Keratinocyte (primary cell): ENCODE results near the gene PNMA6E. TPM values are rescaled to one million over a fixed set of nuclear protein-coding genes. Genes with fewer than 3 reads are reported as not detected.

Experiments used
- DNase-seq: peaks from one replicate; pipeline ENCODE4 v3.0.0-alpha.2; 2011; ENCODE audit warnings: low read depth, missing footprints, low spot score
- FAIRE-seq: peaks from 2 replicates; lab custom pipeline; 2011; peaks lifted over from hg19 to GRCh38; lab: Jason Lieb, UNC
- H2AFZ ChIP-seq: 2 replicates; pipeline ENCODE4 v1.6.0; 2012; ENCODE audit warnings: low read length, control low read depth, inconsistent platforms; ENCODE audit not compliant: control insufficient read depth
- H3K27ac ChIP-seq: 2 replicates; pipeline ENCODE4 v1.5.1; 2011; ENCODE audit warnings: low read length; ENCODE audit not compliant: control insufficient read depth, insufficient read depth
- H3K27me3 ChIP-seq: 3 replicates; pipeline ENCODE4 v1.6.0; 2011; ENCODE audit warnings: low read length; ENCODE audit not compliant: control insufficient read depth, insufficient read depth; ENCODE audit errors: extremely low read depth
- H3K36me3 ChIP-seq, 2 experiments: 2 replicates in 1 of 2; 3 replicates in 1 of 2; pipeline ENCODE4 v1.5.1; 2011; ENCODE audit warnings: low read length in 2 of 2, mild to moderate bottlenecking in 1 of 2; ENCODE audit not compliant: control insufficient read depth in 2 of 2, insufficient read depth in 2 of 2; ENCODE audit errors: extremely low read depth in 1 of 2
- H3K4me1 ChIP-seq: 3 replicates; pipeline ENCODE4 v1.5.1; 2011; ENCODE audit warnings: low read length; ENCODE audit not compliant: control insufficient read depth, insufficient read depth; ENCODE audit errors: extremely low read depth
- H3K4me2 ChIP-seq: 3 replicates; pipeline ENCODE4 v1.6.0; 2011; ENCODE audit warnings: low read depth, low read length; ENCODE audit not compliant: control insufficient read depth, insufficient read depth; ENCODE audit errors: extremely low read depth
- H3K4me3 ChIP-seq, 3 experiments: fragments of 200-600 bp in 1 of 3; sonication (generic) in 1 of 3; 2 replicates in 2 of 3; 3 replicates in 1 of 3; pipeline ENCODE4 v1.5.1; 2011 to 2016; ENCODE audit warnings: low read length in 3 of 3, mild to moderate bottlenecking in 3 of 3, control low read depth in 2 of 3, inconsistent platforms in 1 of 3, low read depth in 1 of 3, mixed read lengths in 1 of 3, mixed run types in 1 of 3, moderate library complexity in 1 of 3; ENCODE audit not compliant: control insufficient read depth in 2 of 3, insufficient read depth in 2 of 3; ENCODE audit errors: extremely low read depth in 1 of 3
- H3K79me2 ChIP-seq: 2 replicates; pipeline ENCODE4 v1.6.0; 2012; ENCODE audit warnings: low read length; ENCODE audit not compliant: control insufficient read depth, insufficient read depth
- H3K9ac ChIP-seq: 3 replicates; pipeline ENCODE4 v1.6.0; 2011; ENCODE audit warnings: low read length; ENCODE audit not compliant: control insufficient read depth, insufficient read depth; ENCODE audit errors: extremely low read depth
- H3K9me1 ChIP-seq: 3 replicates; pipeline ENCODE4 v1.6.0; 2011; ENCODE audit warnings: low read length; ENCODE audit not compliant: control insufficient read depth, insufficient read depth; ENCODE audit errors: extremely low read depth
- H3K9me3 ChIP-seq: 2 replicates; pipeline ENCODE4 v1.5.1; 2012; ENCODE audit warnings: low read depth, low read length; ENCODE audit not compliant: control insufficient read depth
- H4K20me1 ChIP-seq: 3 replicates; pipeline ENCODE4 v1.6.0; 2011; ENCODE audit warnings: low read length; ENCODE audit not compliant: control insufficient read depth, insufficient read depth; ENCODE audit errors: extremely low read depth
- CTCF ChIP-seq, 3 experiments: IDR thresholded peaks in 1 of 3; conservative IDR thresholded peaks in 1 of 3; optimal IDR thresholded peaks in 1 of 3; 2 replicates in 2 of 3; 3 replicates in 1 of 3; pipeline versions ENCODE3 to v1.5.1; 2011; ENCODE audit warnings: low read length in 3 of 3, mild to moderate bottlenecking in 3 of 3, moderate library complexity in 2 of 3, control low read depth in 1 of 3, inconsistent platforms in 1 of 3; ENCODE audit not compliant: insufficient read depth in 2 of 3; ENCODE audit errors: extremely low read depth in 1 of 3
- EZH2 ChIP-seq: IDR thresholded peaks from one replicate; pipeline ENCODE4 v1.6.1; 2012; ENCODE audit warnings: inconsistent platforms, mild to moderate bottlenecking, low read length, moderate library complexity
- dilution Hi-C: fragments of 300-500 bp; cut with MboI; formaldehyde crosslinking; loops from one replicate; pipeline ENCODE4 v1.7.0; 2020; ENCODE audit warnings: low sequenced_read_pairs; ENCODE audit not compliant: extremely low pct_ligation_motif_present
- polyA plus RNA-seq, 5 experiments: library from polyadenylated mRNA; depleted of rRNA in 3 of 5; stranded (reverse) in 3 of 5; stranded (forward) in 1 of 5; unstranded in 1 of 5; fragments of >200 nt; gene quantifications; 1 replicate in 1 of 5; 2 replicates in 3 of 5; 3 replicates in 1 of 5; pipeline versions ENCODE4 v1.2.1 to v1.2.3, GENCODE V29; 2011 to 2012; ENCODE audit warnings: missing spikeins in 2 of 5, low read depth in 1 of 5, low replicate concordance in 1 of 5

Gene PNMA6E
- polyA plus RNA-seq, 1 donor (not counting 4 experiments of a cell fraction or from before 2014, with no cell fraction given), result not detected

- FAIRE-seq (no peak), DNase-seq (no peak)
- TF ChIP-seq EZH2 (no peak), CTCF (optimal IDR thresholded peaks at IDR 0.05 in 1 of 3, IDR thresholded peaks at IDR 0.05 in 1 of 3, conservative IDR thresholded peaks at IDR 0.05 in 1 of 3; ENCODE audit: extremely low read depth in 1 of 3, insufficient read depth in 2 of 3, low read length in 3 of 3) (no peak)
- no peak overlapping the region for H2AFZ ChIP-seq
- H3K27ac ChIP-seq, result no peak overlapping the region
- dilution Hi-C loops, result no loop called here
- H3K9me1 ChIP-seq, result no peaks in the 10 kb centered on the region
- H3K4me2 ChIP-seq, result no peak overlapping the region
- H3K4me1 ChIP-seq, result no peaks in the 10 kb centered on the region
- no peaks in the 10 kb centered on the region for H4K20me1 ChIP-seq
- no peak overlapping the region for H3K9ac ChIP-seq
- H3K4me3 ChIP-seq, result no peak overlapping the region
- H3K27me3 ChIP-seq, result no peaks in the 10 kb centered on the region
- no peaks in the 10 kb centered on the region for H3K79me2 ChIP-seq
- no peaks in the 10 kb centered on the region for H3K36me3 ChIP-seq
- no peaks in the 10 kb centered on the region for H3K9me3 ChIP-seq
Measured at GRCh38 chrX:153375571-153375970, 25.6 kb downstream of the PNMA6E start.

GRCh38 chrX:153374426-153374825, 26.7 kb downstream of the PNMA6E start:
- no peaks in the 10 kb centered on the region for H3K9me1 ChIP-seq
- dilution Hi-C loops, result no loop called here
- H3K79me2 ChIP-seq, result no peaks in the 10 kb centered on the region
- no peak overlapping the region for H3K4me3 ChIP-seq
- no peaks in the 10 kb centered on the region for H3K9me3 ChIP-seq
- H2AFZ ChIP-seq, result no peak overlapping the region
- no peak for TF ChIP-seq CTCF (optimal IDR thresholded peaks at IDR 0.05 in 1 of 3, IDR thresholded peaks at IDR 0.05 in 1 of 3, conservative IDR thresholded peaks at IDR 0.05 in 1 of 3; ENCODE audit: extremely low read depth in 1 of 3, insufficient read depth in 2 of 3, low read length in 3 of 3)
- TF ChIP-seq EZH2, result no peak
- no peaks in the 10 kb centered on the region for H3K27me3 ChIP-seq
- no peaks in the 10 kb centered on the region for H3K36me3 ChIP-seq
- DNase-seq (no peak), FAIRE-seq (no peak)
- no peak overlapping the region for H3K27ac ChIP-seq
- no peak overlapping the region for H3K9ac ChIP-seq
- no peaks in the 10 kb centered on the region for H4K20me1 ChIP-seq
- H3K4me2 ChIP-seq, result no peak overlapping the region
- no peaks in the 10 kb centered on the region for H3K4me1 ChIP-seq
